TTC549 (cell line): ENCODE results near the gene ROR2.

ENCODE experiments used
- FAIRE-seq: peaks from 2 replicates; lab custom pipeline; 2012; peaks lifted over from hg19 to GRCh38; lab: Jason Lieb, UNC

ROR2 gene

GRCh38 chr9:91771027-91771426, 179.0 kb downstream of the ROR2 start:
- FAIRE-seq, result no peak

GRCh38 chr9:91770229-91770628, 179.8 kb downstream of the ROR2 start:
- no peak for FAIRE-seq

GRCh38 chr9:91768977-91769916, 180.8 kb downstream of the ROR2 start:
- FAIRE-seq, result no peak

GRCh38 chr9:91768507-91768906, 181.5 kb downstream of the ROR2 start:
- no peak for FAIRE-seq

GRCh38 chr9:91766315-91767069, 183.5 kb downstream of the ROR2 start:
- no peak for FAIRE-seq

- no peak for FAIRE-seq
Observed at GRCh38 chr9:91765296-91765695, 184.7 kb downstream of the ROR2 start.

GRCh38 chr9:91764661-91765060, 185.4 kb downstream of the ROR2 start:
- no peak for FAIRE-seq

- no peak for FAIRE-seq
Observed at GRCh38 chr9:91761362-91761761, 188.7 kb downstream of the ROR2 start.

- FAIRE-seq, result no peak
Observed at GRCh38 chr9:91760906-91761305, 189.1 kb downstream of the ROR2 start.

- no peak for FAIRE-seq
Observed at GRCh38 chr9:91758491-91758981, 191.5 kb downstream of the ROR2 start.

- no peak for FAIRE-seq
Observed at GRCh38 chr9:91757782-91758181, 192.2 kb downstream of the ROR2 start.

- FAIRE-seq, result no peak
Observed at GRCh38 chr9:91756510-91756780, 193.6 kb downstream of the ROR2 start.

- FAIRE-seq, result no peak
Observed at GRCh38 chr9:91755761-91756509, 194.1 kb downstream of the ROR2 start.

GRCh38 chr9:91753711-91754110, 196.3 kb downstream of the ROR2 start:
- no peak for FAIRE-seq

GRCh38 chr9:91751922-91752321, 198.1 kb downstream of the ROR2 start:
- FAIRE-seq, result no peak

- FAIRE-seq, result no peak
Observed at GRCh38 chr9:91750343-91750742, 199.7 kb downstream of the ROR2 start.

GRCh38 chr9:91746904-91747303, 203.1 kb downstream of the ROR2 start:
- FAIRE-seq, result no peak

GRCh38 chr9:91746357-91746756, 203.7 kb downstream of the ROR2 start:
- FAIRE-seq, result no peak

- no peak for FAIRE-seq
Observed at GRCh38 chr9:91744114-91744513, 205.9 kb downstream of the ROR2 start.

- no peak for FAIRE-seq
Observed at GRCh38 chr9:91741522-91741921, 208.5 kb downstream of the ROR2 start.

GRCh38 chr9:91740701-91741100, 209.3 kb downstream of the ROR2 start:
- no peak for FAIRE-seq

GRCh38 chr9:91736898-91737601, 213.0 kb downstream of the ROR2 start:
- no peak for FAIRE-seq
